HepG2 (cell line): ENCODE measurements around the gene LYPD6B. TPM values are rescaled to one million over a fixed set of nuclear protein-coding genes. Genes with fewer than 3 reads are reported as not detected.

Source experiments
- ATAD3A ChIP-seq: sonication (generic); formaldehyde crosslinking; IDR thresholded peaks from 2 replicates; pipeline ENCODE4 v1.4.0; 2020; ENCODE audit warnings: missing genetic modification reagents
- CENPT ChIP-seq: sonication (generic); formaldehyde crosslinking; IDR thresholded peaks from 2 replicates; pipeline ENCODE4 v1.8.0; 2022; ENCODE audit warnings: low read depth, mild to moderate bottlenecking, moderate library complexity, missing genetic modification reagents
- CHD4 ChIP-seq: fragments of 200-600 bp; sonication (generic); IDR thresholded peaks from 2 replicates; pipeline ENCODE4 v1.7.0; 2017; ENCODE audit warnings: mild to moderate bottlenecking, low read length, borderline replicate concordance
- KDM6A ChIP-seq: IDR thresholded peaks from 2 replicates; pipeline ENCODE4 v1.6.1; 2016; ENCODE audit warnings: low read depth
- NFE2L1 ChIP-seq: sonication (generic); formaldehyde crosslinking; IDR thresholded peaks from 2 replicates; pipeline ENCODE4 v1.4.0; 2020; ENCODE audit warnings: missing genetic modification reagents, mild to moderate bottlenecking, borderline replicate concordance
- U2AF2 ChIP-seq: fragments of 200-400 bp; formaldehyde crosslinking; IDR thresholded peaks from 2 replicates; pipeline ENCODE4 v1.6.1; 2017; ENCODE audit warnings: low read depth, mild to moderate bottlenecking, low read length
- ZNF33B ChIP-seq: sonication (generic); formaldehyde crosslinking; IDR thresholded peaks from 2 replicates; pipeline ENCODE4 v1.5.1; 2020; ENCODE audit warnings: mild to moderate bottlenecking, missing genetic modification reagents
- ZNF407 ChIP-seq: sonication (generic); formaldehyde crosslinking; IDR thresholded peaks from one replicate; pipeline ENCODE4 v1.5.1; 2020; ENCODE audit warnings: mild to moderate bottlenecking, missing genetic modification reagents; ENCODE audit errors: not compliant biosample characterization
- ZNF484 ChIP-seq: sonication (generic); formaldehyde crosslinking; IDR thresholded peaks from 2 replicates; pipeline ENCODE4 v1.5.1; 2020; ENCODE audit warnings: mild to moderate bottlenecking, low read depth, missing genetic modification reagents, borderline replicate concordance
- ZNF687 ChIP-seq: sonication (generic); formaldehyde crosslinking; IDR thresholded peaks from 2 replicates; pipeline ENCODE4 v1.5.1; 2020; ENCODE audit warnings: mild to moderate bottlenecking, missing genetic modification reagents, moderate library complexity
- polyA plus RNA-seq, 8 experiments: library from polyadenylated mRNA; depleted of rRNA in 3 of 8; stranded (reverse) in 7 of 8; unstranded in 1 of 8; fragments of >200 nt; fragmentation: Illumina TruSeq in 4 of 8; extraction: Trizol in 4 of 8; gene quantifications; 2 replicates each; pipeline versions ENCODE4 v1.2.1 to v1.2.3, GENCODE V29; 2011 to 2016; ENCODE audit warnings: low read depth in 4 of 8, missing spikeins in 1 of 8, mixed read lengths in 1 of 8; ENCODE audit not compliant: insufficient read depth in 1 of 8
- total RNA-seq, 5 experiments: library from RNA; depleted of rRNA; stranded (reverse); fragments of >200 nt; fragmentation: Illumina TruSeq; extraction: Trizol; gene quantifications; 2 replicates each; pipeline ENCODE4 v1.2.3, GENCODE V29; 2016; ENCODE audit warnings: low read depth in 1 of 5
- TF ChIP-seq, protein P1 (sequence below): fragments of 450-650 bp; IDR thresholded peaks from 2 replicates; pipeline ENCODE4 v1.6.1; 2017; ENCODE audit warnings: mild to moderate bottlenecking

LYPD6B gene
- total and polyA plus RNA-seq, 2 of the 13 experiments (the other 11 are each of a cell fraction or from before 2014, with no cell fraction given) = not detected

- no peak for TF ChIP-seq ZNF407 (CRISPR knock-in tag)
- no peak for TF ChIP-seq U2AF2
- no peak for TF ChIP-seq ATAD3A (CRISPR knock-in tag)
- no peak for TF ChIP-seq CENPT (CRISPR knock-in tag)
- TF ChIP-seq CHD4 = no peak
- TF ChIP-seq, protein P1, sequence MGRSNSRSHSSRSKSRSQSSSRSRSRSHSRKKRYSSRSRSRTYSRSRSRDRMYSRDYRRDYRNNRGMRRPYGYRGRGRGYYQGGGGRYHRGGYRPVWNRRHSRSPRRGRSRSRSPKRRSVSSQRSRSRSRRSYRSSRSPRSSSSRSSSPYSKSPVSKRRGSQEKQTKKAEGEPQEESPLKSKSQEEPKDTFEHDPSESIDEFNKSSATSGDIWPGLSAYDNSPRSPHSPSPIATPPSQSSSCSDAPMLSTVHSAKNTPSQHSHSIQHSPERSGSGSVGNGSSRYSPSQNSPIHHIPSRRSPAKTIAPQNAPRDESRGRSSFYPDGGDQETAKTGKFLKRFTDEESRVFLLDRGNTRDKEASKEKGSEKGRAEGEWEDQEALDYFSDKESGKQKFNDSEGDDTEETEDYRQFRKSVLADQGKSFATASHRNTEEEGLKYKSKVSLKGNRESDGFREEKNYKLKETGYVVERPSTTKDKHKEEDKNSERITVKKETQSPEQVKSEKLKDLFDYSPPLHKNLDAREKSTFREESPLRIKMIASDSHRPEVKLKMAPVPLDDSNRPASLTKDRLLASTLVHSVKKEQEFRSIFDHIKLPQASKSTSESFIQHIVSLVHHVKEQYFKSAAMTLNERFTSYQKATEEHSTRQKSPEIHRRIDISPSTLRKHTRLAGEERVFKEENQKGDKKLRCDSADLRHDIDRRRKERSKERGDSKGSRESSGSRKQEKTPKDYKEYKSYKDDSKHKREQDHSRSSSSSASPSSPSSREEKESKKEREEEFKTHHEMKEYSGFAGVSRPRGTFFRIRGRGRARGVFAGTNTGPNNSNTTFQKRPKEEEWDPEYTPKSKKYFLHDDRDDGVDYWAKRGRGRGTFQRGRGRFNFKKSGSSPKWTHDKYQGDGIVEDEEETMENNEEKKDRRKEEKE = no peak
- TF ChIP-seq ZNF33B (CRISPR knock-in tag) = no peak
- TF ChIP-seq ZNF484 (CRISPR knock-in tag) = no peak
- no peak for TF ChIP-seq ZNF687 (CRISPR knock-in tag)
- no peak for TF ChIP-seq NFE2L1 (CRISPR knock-in tag)
- no peak for TF ChIP-seq KDM6A (CRISPR knock-in tag)
- TF ChIP-seq, all 625 proteins: peak for 0
Measured at GRCh38 chr2:149044500-149044899, 6.0 kb downstream of the LYPD6B start (continued).
